Fibroblast of the aortic adventitia (primary cell): ENCODE data around the gene WBP4. TPM values are rescaled to one million over a fixed set of nuclear protein-coding genes. Genes with fewer than 3 reads are reported as not detected.
A peak's percentile ranks its signal among the peaks of the same experiment; 100 is the strongest.

Experiments
- DNase-seq: peaks from one replicate; pipeline ENCODE4 v3.0.0-alpha.2; 2010; ENCODE audit warnings: low read depth
- H3K4me3 ChIP-seq: 2 replicates; pipeline ENCODE4 v1.5.1; 2011; ENCODE audit warnings: low read depth, mild to moderate bottlenecking, control low read depth, low read length, moderate library complexity
- CTCF ChIP-seq: IDR thresholded peaks from 2 replicates; pipeline ENCODE4 v1.5.1; 2011; ENCODE audit warnings: mild to moderate bottlenecking, low read length, control low read depth, inconsistent platforms; ENCODE audit not compliant: insufficient read depth
- total RNA-seq: library from RNA; depleted of rRNA; stranded (reverse); fragments of >200 nt; gene quantifications from 2 replicates; pipeline ENCODE4 v1.2.3, GENCODE V29; 2012; ENCODE audit warnings: low replicate concordance

Gene WBP4
- total RNA-seq, 1 donor, result 10.5 TPM

DNA sequence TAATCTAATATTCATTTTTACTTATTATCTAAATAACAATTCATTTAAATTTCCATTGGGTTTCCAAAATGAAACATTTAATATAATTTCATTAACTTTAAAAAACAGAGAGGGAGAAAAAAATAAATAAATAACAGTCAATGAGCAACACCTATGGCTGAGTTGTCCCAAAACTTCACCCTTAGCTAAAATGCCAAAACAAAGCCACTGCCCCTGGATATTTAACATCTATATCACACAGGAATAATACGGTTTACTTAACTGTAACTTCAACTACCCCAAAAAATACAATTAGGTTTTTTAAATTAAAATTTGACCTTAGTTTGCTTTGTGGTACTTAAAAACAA is 42.7 kb upstream of the WBP4 start:
- no peak for TF ChIP-seq CTCF
- no peak for DNase-seq
- peak overlapping the region; percentile 58 for H3K4me3 ChIP-seq

DNA sequence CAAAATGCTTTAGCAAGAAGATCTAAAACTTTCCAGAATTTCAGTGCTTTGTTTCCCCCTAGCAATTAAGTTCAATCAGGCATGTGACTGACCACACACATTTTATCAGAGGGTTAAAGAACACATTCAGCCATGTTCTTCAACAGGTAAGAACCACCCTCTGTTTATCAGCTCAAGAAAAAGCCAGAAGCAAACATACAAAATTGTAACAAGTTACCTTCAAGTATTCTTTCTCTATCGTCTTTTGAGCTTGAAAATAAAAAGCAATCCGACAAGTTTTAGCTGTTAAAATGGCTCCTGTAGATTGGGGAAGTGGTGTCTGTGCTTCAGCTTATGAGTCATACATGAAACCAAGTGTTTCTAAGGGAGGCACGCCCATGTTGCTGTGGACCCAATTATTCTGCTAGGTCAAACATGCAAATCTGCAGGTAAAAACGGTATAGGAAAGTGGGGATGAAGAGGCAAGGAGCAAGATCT is 42.3 kb upstream of the WBP4 start, which contains the start of gene ELF1:
Gene ELF1, minus strand, starts transcription at position 306 of the 477 bp plus-strand sequence. CDS start 37,262 bp downstream, outside the sequence.
- peak; percentile 73 for DNase-seq
- no peak for TF ChIP-seq CTCF
- peak within 1 kb of the TSS; percentile 58 for H3K4me3 ChIP-seq

DNA sequence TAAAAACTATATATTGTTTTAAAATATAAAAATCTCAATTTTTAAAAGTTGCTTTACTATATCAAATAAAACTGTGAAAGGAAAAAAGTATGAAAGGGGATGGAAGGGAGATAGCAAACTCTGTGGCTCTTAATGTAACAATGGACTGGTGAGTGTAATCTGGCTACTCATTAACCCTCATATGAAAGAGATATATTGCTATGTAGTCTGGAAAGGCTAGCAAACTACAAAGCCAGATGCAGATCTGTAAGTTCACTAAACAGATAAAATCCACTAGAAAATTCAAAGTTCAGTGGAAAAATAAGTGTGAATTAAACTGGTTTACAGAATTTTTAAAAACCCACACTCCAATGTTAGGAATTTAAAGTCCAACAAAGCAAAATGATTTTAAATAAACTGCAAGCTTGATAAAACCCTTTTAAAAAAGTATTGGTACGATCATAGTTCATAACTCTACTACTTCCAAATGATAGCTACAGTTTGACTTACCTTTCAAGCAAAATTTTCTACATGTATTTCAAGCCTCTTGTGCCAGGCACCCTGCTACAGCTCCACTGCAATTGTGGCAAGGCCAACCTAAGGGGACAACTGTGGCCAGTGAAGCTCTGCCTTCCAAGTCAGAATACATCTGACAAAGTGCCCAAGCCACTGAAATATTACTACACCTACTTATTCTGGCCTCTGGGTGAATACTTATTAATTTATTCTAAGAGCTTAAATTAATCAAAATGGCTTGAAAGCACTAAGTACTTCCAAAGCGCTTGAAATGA is 41.5 kb upstream of the WBP4 start:
- DNase-seq, result no peak
- H3K4me3 ChIP-seq, result no peak overlapping the region
- TF ChIP-seq CTCF, result no peak

DNA sequence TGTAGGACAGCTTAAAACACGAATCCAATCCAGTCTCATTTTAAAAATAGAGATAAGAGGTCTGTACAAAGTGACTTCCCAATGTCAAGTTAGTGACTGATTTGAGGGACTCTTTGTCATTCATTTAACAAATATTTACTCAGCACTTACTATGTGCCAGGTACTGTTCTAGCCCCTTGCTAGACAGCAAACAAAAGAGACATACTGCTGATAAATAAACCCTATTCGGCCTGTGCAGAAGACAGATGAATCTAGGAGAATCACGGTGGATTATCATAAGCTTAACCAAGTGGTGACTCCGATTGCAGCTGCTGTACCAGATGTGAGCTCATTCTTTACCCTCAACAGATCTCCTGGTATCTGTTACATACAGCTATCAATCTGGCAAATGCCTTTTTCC is 35.8 kb upstream of the WBP4 start:
- H3K4me3 ChIP-seq, result no peak overlapping the region
- TF ChIP-seq CTCF, result no peak
- no peak for DNase-seq

GRCh38 chr13:41026788-41027187 is 34.5 kb upstream of the WBP4 start:
- no peak for DNase-seq
- H3K4me3 ChIP-seq, result no peak overlapping the region
- TF ChIP-seq CTCF, result no peak

DNA sequence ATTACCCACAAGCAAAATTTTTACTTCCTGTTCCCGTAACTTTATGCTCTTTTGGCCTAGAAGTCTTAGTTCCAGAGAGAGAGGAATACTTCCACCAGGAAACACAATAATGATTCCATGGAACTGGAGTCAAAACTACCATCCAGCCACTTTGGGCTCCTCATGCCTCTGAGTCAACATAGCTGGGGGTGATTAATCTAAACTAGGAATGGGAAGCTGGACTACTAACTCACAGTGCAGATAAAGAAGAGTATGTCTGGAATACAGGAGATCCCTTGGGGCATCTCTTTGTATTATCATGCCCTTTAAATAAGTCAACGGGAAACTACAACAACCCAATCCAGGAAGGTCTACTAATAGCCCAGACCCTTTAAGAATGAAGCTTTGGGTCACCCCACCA is 33.3 kb upstream of the WBP4 start:
- TF ChIP-seq CTCF, result no peak
- peak; percentile 50 for DNase-seq
- no peak overlapping the region for H3K4me3 ChIP-seq
